ENCODE measurements around the gene SLC35B1. TPM values are rescaled to one million over a fixed set of nuclear protein-coding genes. Genes with fewer than 3 reads are reported as not detected.

The SLC35B1 gene
- total and polyA plus RNA-seq, 2 donors (not counting 1 experiment from before 2014, with no cell fraction given) = 32.3 to 47.2 TPM

DNA sequence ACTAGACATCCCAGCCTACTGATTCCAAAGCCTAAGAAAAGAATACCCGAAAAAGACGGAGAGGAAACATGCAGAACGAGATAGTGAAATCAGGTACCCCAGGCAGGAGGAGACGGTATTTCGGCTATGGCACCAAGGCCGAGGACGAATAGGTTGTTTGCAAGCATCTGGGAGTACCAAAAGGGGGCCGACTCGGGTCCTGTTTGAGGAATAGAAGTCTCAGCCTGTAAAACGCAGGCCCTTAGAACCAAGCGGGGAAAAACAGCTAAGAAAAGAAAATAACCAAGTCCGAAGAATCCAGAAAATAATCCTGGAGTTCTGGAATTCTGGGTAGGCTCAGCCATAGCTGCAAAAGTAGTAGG is 537 bp downstream of the SLC35B1 start:
- intact Hi-C loops (cut with micrococcal nuclease) = loop anchor here (10.0 kb wide), 2 partner anchors 212 to 292 kb away; partner anchors contain the start of genes NGFR and PHB1
- WGBS (ENCODE audit: insufficient coverage) = 2% methylated on average over 12 of the region's 12 CpGs
- Mint-ChIP-seq H3K27ac (peak overlapping the region; percentile 93), H3K9me3 (ENCODE audit: insufficient read depth) (no peaks in the 10 kb centered on the region), H3K4me3 (peak overlapping the region; percentile 88), H3K4me1 (peaks cover 31% of the 10 kb centered on the region), H3K27me3 (no peaks in the 10 kb centered on the region)
- Histone ChIP-seq H4K20me1 (ENCODE audit: control insufficient read depth, insufficient read depth, low read length, poor library complexity, severe bottlenecking) (peaks cover 7% of the 10 kb centered on the region), H3K4me1 (ENCODE audit: control insufficient read depth in 2 of 2, insufficient read depth in 2 of 2, low read length in 2 of 2) (peaks cover 19 to 25% of the 10 kb centered on the region in 2 donors), H3K4me2 (replicated peaks; ENCODE audit: low read depth, low read length, poor library complexity, severe bottlenecking) (peak overlapping the region; percentile 84), H3K9me3 (ENCODE audit: control extremely low read depth in 1 of 3, control insufficient read depth in 2 of 3, insufficient read depth in 1 of 3, low read length in 2 of 3) (no peaks in the 10 kb centered on the region), H2AFZ (ENCODE audit: insufficient read depth, low read depth, low read length, poor library complexity, severe bottlenecking) (peak overlapping the region; percentile 95), H3K36me3 (replicated peaks in 1 of 2; ENCODE audit: control extremely low read depth in 1 of 2, control insufficient read depth in 1 of 2, extremely low read depth in 1 of 2, insufficient read depth in 2 of 2, low read length in 1 of 2) (peaks cover 0 to 56% of the 10 kb centered on the region in 2 experiments), H3K79me2 (ENCODE audit: control insufficient read depth, insufficient read depth, low read length) (peaks cover 22% of the 10 kb centered on the region), H3K4me3 (ENCODE audit: control extremely low read depth in 1 of 5, extremely low read depth in 1 of 5, insufficient read depth in 1 of 5, low read depth in 2 of 5, low read length in 4 of 5) (peak overlapping the region; percentile 61 to 94 (median 84)), H3K27ac (ENCODE audit: low read length in 2 of 2) (peak overlapping the region; percentile 68 to 93), H3K27me3 (replicated peaks in 1 of 4; ENCODE audit: control extremely low read depth in 1 of 4, control insufficient read depth in 3 of 4, insufficient read depth in 4 of 4, low read length in 3 of 4) (no peaks in the 10 kb centered on the region), H3K9ac (ENCODE audit: low read length) (peak overlapping the region; percentile 96)
- ATAC-seq (ENCODE audit: low read depth) (no peak), DNase-seq (peak; percentile 52)
- no peak for TF ChIP-seq EZH2 (IDR thresholded peaks at IDR 0.05; ENCODE audit: borderline replicate concordance, insufficient read depth, low read depth, low read length, poor library complexity, severe bottlenecking)
- ChIA-PET CTCF (interaction anchor here (0.7 to 24.9 kb wide), 14 partner anchors 10 to 138 kb away, joined by 3 to 485 read pairs (median 15); partner anchors contain the start of genes FAM117A, KAT7 and NXPH3), POLR2A (interaction anchor here (0.7 to 3.2 kb wide), 8 partner anchors 11 to 113 kb away, joined by 3 to 23 read pairs (median 6); partner anchors contain the start of genes FAM117A and KAT7)

DNA sequence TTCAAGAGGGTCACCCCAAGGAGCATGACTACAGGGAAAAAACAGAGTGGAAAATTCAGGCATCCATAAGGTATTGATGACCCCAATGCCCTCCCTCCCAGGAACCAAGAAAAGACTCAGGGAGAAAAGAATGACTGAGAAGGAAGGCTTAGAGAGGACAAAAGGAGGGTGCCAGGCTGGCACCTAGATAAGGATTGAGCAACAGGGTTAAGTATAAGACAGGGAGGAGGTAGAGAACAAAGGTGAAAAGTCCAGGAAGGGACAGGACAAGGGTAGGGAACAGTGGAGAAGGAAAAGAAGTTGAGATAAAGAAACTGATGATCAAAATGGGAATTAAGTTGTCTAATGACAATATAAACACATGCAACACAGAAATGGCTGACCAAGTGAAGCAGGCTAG is 2.5 kb downstream of the SLC35B1 start:
- Histone ChIP-seq H3K27me3 (replicated peaks in 1 of 4; ENCODE audit: control extremely low read depth in 1 of 4, control insufficient read depth in 3 of 4, insufficient read depth in 4 of 4, low read length in 3 of 4) (no peaks in the 10 kb centered on the region), H3K27ac (ENCODE audit: low read length in 2 of 2) (no peak overlapping the region), H3K4me2 (replicated peaks; ENCODE audit: low read depth, low read length, poor library complexity, severe bottlenecking) (no peak overlapping the region), H3K36me3 (replicated peaks in 1 of 2; ENCODE audit: control extremely low read depth in 1 of 2, control insufficient read depth in 1 of 2, extremely low read depth in 1 of 2, insufficient read depth in 2 of 2, low read length in 1 of 2) (peaks cover 0 to 59% of the 10 kb centered on the region in 2 experiments), H3K79me2 (ENCODE audit: control insufficient read depth, insufficient read depth, low read length) (peaks cover 22% of the 10 kb centered on the region), H3K4me3 (ENCODE audit: control extremely low read depth in 1 of 5, extremely low read depth in 1 of 5, insufficient read depth in 1 of 5, low read depth in 2 of 5, low read length in 4 of 5) (no peak overlapping the region), H3K9me3 (ENCODE audit: control extremely low read depth in 1 of 3, control insufficient read depth in 2 of 3, insufficient read depth in 1 of 3, low read length in 2 of 3) (no peaks in the 10 kb centered on the region), H2AFZ (ENCODE audit: insufficient read depth, low read depth, low read length, poor library complexity, severe bottlenecking) (no peak overlapping the region), H3K9ac (ENCODE audit: low read length) (no peak overlapping the region), H3K4me1 (ENCODE audit: control insufficient read depth in 2 of 2, insufficient read depth in 2 of 2, low read length in 2 of 2) (peaks cover 19 to 25% of the 10 kb centered on the region in 2 donors), H4K20me1 (ENCODE audit: control insufficient read depth, insufficient read depth, low read length, poor library complexity, severe bottlenecking) (peaks cover 7% of the 10 kb centered on the region)
- no peaks in the 10 kb centered on the region for H3K9me3 Mint-ChIP-seq (ENCODE audit: insufficient read depth)
- H3K27me3 Mint-ChIP-seq = no peaks in the 10 kb centered on the region
- peaks cover 31% of the 10 kb centered on the region for H3K4me1 Mint-ChIP-seq
- intact Hi-C loops (cut with micrococcal nuclease) = loop anchor here (10.0 kb wide), 2 partner anchors 210 to 290 kb away; partner anchors contain the start of genes NGFR and PHB1
- no peak overlapping the region for H3K27ac Mint-ChIP-seq
- H3K4me3 Mint-ChIP-seq = peak overlapping the region; percentile 20
- no peak for DNase-seq
- ChIA-PET CTCF (interaction anchor here (0.6 to 24.9 kb wide), 5 partner anchors 8 to 136 kb away, joined by 3 to 485 read pairs (median 4); partner anchors contain the start of genes FAM117A and NXPH3), POLR2A (no interaction called here)
- TF ChIP-seq EZH2 (IDR thresholded peaks at IDR 0.05; ENCODE audit: borderline replicate concordance, insufficient read depth, low read depth, low read length, poor library complexity, severe bottlenecking) = no peak
- TF ChIP-seq, protein P1, sequence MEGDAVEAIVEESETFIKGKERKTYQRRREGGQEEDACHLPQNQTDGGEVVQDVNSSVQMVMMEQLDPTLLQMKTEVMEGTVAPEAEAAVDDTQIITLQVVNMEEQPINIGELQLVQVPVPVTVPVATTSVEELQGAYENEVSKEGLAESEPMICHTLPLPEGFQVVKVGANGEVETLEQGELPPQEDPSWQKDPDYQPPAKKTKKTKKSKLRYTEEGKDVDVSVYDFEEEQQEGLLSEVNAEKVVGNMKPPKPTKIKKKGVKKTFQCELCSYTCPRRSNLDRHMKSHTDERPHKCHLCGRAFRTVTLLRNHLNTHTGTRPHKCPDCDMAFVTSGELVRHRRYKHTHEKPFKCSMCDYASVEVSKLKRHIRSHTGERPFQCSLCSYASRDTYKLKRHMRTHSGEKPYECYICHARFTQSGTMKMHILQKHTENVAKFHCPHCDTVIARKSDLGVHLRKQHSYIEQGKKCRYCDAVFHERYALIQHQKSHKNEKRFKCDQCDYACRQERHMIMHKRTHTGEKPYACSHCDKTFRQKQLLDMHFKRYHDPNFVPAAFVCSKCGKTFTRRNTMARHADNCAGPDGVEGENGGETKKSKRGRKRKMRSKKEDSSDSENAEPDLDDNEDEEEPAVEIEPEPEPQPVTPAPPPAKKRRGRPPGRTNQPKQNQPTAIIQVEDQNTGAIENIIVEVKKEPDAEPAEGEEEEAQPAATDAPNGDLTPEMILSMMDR (IDR thresholded peaks at IDR 0.05) = no peak
- no peak for ATAC-seq (ENCODE audit: low read depth)

Measured in B cell (primary cell).